Neuron (in vitro differentiated cells): ENCODE results near the gene TMOD1.

Experiments
- H2AFZ ChIP-seq: one replicate; pipeline ENCODE4 v1.6.1; 2013; ENCODE audit warnings: low read depth, mild to moderate bottlenecking, inconsistent platforms, low read length, moderate library complexity
- H3K27me3 ChIP-seq: one replicate; pipeline ENCODE4 v1.6.1; 2013; ENCODE audit warnings: low read length; ENCODE audit not compliant: insufficient read depth
- H3K36me3 ChIP-seq: one replicate; pipeline ENCODE4 v1.6.1; 2013; ENCODE audit warnings: low read length; ENCODE audit not compliant: insufficient read depth
- H3K4me1 ChIP-seq: one replicate; pipeline ENCODE4 v1.6.1; 2013; ENCODE audit warnings: low read length; ENCODE audit not compliant: insufficient read depth
- H3K4me3 ChIP-seq: 2 replicates; pipeline ENCODE4 v1.5.1; 2013; ENCODE audit warnings: mild to moderate bottlenecking, low read length, moderate library complexity
- H3K9me3 ChIP-seq: one replicate; pipeline ENCODE4 v1.6.1; 2013; ENCODE audit warnings: low read length

TMOD1 gene

DNA sequence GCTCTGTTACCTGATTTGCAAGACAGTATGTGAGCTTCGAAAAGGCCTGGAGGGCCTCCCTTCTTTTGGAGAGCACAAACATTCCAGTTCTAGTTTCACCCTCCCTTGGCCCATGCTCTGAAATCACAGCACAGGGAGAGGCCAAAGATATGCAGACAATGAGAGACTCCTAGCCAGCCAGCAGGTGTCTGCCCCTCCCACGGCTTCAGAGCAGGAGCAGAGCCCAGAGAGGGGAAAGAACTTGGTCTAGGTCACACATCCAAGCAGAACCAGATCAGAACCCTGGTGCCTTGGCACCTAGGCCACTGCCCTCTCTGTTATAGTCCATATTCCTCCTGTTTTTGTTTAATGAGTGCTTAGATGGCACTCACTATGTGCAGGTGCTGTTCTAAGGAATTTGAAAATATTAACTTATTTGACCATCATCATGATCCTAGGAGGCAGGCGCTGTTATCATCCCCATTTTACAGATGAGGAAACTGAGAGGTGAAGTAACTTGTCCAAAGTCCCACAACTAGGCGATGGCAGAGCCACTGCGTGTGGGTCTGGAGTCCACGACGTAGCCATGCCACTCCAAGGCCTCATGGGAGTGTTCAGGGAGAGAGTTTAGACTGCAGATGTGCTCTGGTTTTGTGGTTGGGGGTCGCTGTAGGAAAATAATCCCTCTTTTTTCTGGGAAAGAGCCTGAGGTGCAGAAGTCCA, 27.2 kb downstream of the TMOD1 start:
- no peak overlapping the region for H2AFZ ChIP-seq
- H3K9me3 ChIP-seq, result no peaks in the 10 kb centered on the region
- no peaks in the 10 kb centered on the region for H3K4me1 ChIP-seq
- H3K4me3 ChIP-seq, result no peak overlapping the region
- H3K27me3 ChIP-seq, result peaks cover 38% of the 10 kb centered on the region
- no peaks in the 10 kb centered on the region for H3K36me3 ChIP-seq

DNA sequence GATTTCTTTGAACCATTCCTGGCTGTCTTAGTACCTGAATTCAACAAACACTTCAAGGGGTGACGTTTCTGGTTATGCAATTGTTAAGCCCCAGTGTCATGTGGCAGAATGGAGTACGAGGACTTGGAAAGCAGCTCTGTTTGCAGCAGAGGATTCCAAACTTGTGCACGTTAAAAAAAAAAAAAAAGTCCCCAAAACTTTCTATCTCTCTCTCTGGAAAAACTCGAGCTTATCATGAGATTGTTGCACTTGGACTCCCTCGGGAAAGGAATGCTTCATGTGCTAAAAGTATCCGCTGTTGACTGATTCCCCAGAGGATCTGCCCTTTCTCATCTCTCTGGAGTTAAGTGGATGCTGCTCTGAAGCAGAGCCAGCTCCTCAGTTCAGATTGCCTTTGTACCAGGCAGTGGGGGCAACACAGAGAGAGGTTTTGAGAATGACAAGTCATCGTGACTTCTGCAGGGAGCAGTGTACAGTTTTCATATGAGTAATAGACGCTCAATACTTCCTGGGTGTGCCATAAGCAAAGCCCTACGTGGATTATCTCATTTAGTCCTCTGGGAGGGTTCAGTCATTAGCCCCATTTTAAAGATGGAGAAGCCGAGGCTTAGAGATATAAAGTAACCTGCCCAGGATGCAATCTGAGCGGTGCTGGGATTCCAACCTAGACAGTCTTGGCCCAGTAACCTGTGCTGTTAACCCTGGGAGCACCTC, 28.1 kb downstream of the TMOD1 start:
- no peaks in the 10 kb centered on the region for H3K36me3 ChIP-seq

DNA sequence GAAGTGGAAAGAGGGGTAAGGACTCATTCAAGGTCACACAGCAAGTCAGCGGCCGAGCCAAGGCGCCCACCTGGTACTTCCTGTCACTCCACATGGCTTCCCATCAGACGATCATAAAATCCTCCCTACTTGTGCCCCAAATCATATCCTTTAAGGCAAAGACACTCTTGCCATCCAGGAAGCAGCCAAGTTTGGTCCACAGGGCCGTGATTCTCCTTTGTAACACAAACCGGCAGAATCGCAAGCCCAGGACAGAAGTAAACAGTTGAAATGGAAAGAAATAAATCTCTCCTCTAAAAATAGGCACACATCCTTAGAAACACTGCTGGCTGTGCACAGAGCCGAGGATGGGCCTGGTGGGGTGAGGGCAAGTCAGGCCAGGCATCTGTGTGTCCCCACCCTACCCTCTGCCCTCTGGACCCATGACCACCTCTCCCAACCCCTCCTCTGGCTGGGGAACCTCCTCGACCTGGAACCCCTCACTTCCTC, 30.5 kb downstream of the TMOD1 start:
- Histone ChIP-seq H3K36me3 (no peaks in the 10 kb centered on the region), H3K4me1 (no peaks in the 10 kb centered on the region), H3K27me3 (peaks cover 18% of the 10 kb centered on the region), H2AFZ (no peak overlapping the region), H3K9me3 (no peaks in the 10 kb centered on the region), H3K4me3 (no peak overlapping the region)

More for the DNA sequence above, 28.1 kb downstream of the TMOD1 start:
- H3K27me3 ChIP-seq, result peaks cover 37% of the 10 kb centered on the region
- no peaks in the 10 kb centered on the region for H3K9me3 ChIP-seq
- H3K4me1 ChIP-seq, result no peaks in the 10 kb centered on the region
- no peak overlapping the region for H3K4me3 ChIP-seq
- H2AFZ ChIP-seq, result no peak overlapping the region

DNA sequence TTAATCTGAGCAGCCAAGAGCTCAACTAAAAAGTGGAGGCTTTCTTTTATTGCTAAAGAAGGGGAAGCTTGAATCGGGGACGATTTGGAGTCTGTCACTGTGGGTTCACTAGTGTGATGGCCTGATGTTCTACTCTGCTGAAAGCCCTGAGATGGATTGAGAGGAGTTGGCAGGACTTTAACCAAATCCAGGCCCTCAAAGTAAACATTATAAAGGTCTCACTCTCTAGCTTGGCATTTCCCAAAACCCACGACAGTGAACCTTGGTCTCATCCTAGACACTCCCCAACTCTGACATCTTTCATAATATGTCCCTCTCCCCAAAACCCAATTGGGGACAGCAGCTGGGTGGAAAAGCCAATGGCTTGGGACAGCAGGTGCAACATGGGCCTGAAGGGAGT, 32.7 kb downstream of the TMOD1 start:
- no peaks in the 10 kb centered on the region for H3K9me3 ChIP-seq
- H2AFZ ChIP-seq, result no peak overlapping the region
- no peaks in the 10 kb centered on the region for H3K36me3 ChIP-seq
- no peaks in the 10 kb centered on the region for H3K4me1 ChIP-seq
- H3K27me3 ChIP-seq, result peaks cover 9% of the 10 kb centered on the region
- H3K4me3 ChIP-seq, result no peak overlapping the region

DNA sequence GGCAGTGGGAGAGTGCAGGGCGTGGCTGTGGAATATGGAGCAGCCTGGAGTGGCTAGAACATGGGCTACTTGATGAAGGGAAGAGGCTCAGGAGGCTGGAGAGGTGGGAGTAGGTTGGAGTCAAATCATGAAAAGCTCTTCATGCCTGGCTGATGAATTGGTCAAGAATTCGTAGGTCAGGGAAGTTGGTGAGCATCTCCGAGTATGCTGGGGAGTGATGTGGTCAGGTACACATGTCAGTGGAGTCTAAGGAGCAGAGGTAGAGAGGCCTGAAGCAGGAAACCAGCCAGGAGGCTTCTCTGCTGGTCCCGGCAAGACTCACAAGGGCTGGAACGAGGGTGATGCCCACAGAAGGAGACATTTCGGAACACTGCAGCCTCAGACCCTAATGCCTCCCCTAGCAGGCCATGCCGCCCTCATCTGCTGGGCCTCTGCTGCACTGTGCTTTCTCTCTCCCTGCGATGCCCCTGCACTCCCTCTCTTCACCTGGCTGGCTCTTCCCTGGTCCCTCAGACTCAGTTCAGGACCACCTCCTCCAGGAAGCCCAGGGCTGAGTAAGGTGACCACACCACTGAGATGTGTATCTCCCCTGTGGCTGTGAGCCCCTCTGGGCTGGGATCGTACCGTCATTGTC, 33.6 kb downstream of the TMOD1 start:
- Histone ChIP-seq H3K4me1 (no peaks in the 10 kb centered on the region), H3K4me3 (no peak overlapping the region), H3K36me3 (no peaks in the 10 kb centered on the region), H3K9me3 (no peaks in the 10 kb centered on the region), H2AFZ (no peak overlapping the region), H3K27me3 (peaks cover 9% of the 10 kb centered on the region)

DNA sequence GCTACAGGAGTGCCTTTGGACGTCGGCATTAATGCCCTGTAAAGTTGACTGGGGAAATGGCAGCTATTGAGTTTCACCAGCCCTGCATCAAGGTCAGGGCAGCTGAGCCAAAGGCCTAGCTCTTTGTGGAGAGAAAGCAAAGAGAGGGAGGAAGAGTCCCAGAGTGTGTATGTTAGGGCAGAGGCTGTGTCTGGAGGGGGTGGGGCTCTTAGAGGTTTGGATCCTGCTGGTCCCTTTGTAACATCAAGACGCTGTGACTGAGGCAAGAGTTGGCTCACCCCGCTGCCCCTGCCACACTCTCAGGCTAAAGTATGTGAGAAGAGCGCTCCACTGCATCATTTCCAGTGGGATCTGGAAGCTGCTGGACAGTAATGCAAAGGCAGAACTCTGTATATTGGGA, 34.3 kb downstream of the TMOD1 start:
- H3K9me3 ChIP-seq, result no peaks in the 10 kb centered on the region
- H3K4me1 ChIP-seq, result no peaks in the 10 kb centered on the region
- no peak overlapping the region for H3K4me3 ChIP-seq
- peaks cover 9% of the 10 kb centered on the region for H3K27me3 ChIP-seq
- H3K36me3 ChIP-seq, result no peaks in the 10 kb centered on the region
- H2AFZ ChIP-seq, result no peak overlapping the region

DNA sequence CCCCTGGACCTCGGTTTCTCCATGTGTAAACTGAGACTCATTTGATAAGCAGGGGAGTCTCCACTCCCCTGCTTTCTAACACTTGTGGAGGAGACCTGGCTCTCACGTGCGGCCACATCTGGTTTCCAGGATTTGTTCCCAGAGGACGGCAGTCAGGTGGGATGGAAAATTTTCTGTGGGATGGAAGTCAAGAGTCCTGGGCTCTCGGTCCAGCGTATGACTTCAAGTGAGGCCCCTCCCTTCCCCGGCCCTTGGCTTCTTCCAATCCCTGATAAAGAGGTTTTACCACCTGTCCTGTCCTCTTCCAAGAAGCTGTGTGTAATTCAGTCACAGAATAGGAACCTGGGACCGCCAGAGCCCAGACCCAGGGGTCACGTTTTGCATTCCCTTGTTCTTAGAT, 35.0 kb downstream of the TMOD1 start:
- no peaks in the 10 kb centered on the region for H3K36me3 ChIP-seq
- no peaks in the 10 kb centered on the region for H3K4me1 ChIP-seq
- no peak overlapping the region for H3K4me3 ChIP-seq
- no peaks in the 10 kb centered on the region for H3K9me3 ChIP-seq
- H3K27me3 ChIP-seq, result peaks cover 9% of the 10 kb centered on the region
- H2AFZ ChIP-seq, result no peak overlapping the region

DNA sequence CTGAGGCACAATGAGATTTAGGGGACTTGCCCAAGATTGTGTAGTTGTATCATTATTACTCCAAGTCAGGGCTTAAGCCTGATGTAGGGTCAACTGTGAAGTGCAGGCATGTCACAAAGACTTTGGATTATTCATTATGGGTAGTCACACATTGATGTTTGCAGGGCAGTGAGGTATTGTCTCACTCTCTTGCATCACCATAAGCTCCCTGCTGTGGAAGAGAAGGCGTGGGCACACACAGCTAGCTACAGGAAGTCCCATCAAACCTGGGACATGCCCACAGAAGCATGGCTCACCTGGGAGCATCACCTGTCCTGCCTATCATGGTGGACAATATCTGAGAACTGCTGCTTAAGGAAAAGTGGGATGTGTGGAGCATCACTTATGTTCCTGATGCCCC, 42.1 kb downstream of the TMOD1 start:
- Histone ChIP-seq H3K4me3 (no peak overlapping the region), H3K9me3 (no peaks in the 10 kb centered on the region), H3K4me1 (no peaks in the 10 kb centered on the region), H2AFZ (no peak overlapping the region), H3K36me3 (no peaks in the 10 kb centered on the region), H3K27me3 (peaks cover 3% of the 10 kb centered on the region)

DNA sequence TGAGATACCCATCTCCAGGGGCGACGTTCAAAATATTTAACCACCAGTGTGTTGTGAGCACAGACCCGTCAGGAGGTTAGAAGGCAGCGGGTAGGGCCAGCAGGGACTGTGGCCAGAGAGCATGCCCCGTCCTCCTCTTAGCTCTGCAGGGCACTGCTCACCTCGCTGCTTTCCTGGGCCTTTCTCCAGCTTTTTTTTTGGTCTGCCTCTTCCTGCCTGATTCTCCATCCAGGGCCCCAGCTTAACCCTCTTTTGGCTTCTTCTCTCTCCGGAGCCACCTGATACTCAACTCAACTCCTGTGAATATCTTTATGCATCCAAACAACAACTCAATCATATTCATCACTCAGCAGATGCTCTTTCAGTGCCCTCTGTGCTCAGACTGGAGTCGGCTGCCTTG, 44.0 kb downstream of the TMOD1 start:
- Histone ChIP-seq H3K36me3 (no peaks in the 10 kb centered on the region), H3K27me3 (no peaks in the 10 kb centered on the region), H2AFZ (no peak overlapping the region), H3K9me3 (no peaks in the 10 kb centered on the region), H3K4me1 (no peaks in the 10 kb centered on the region), H3K4me3 (no peak overlapping the region)

DNA sequence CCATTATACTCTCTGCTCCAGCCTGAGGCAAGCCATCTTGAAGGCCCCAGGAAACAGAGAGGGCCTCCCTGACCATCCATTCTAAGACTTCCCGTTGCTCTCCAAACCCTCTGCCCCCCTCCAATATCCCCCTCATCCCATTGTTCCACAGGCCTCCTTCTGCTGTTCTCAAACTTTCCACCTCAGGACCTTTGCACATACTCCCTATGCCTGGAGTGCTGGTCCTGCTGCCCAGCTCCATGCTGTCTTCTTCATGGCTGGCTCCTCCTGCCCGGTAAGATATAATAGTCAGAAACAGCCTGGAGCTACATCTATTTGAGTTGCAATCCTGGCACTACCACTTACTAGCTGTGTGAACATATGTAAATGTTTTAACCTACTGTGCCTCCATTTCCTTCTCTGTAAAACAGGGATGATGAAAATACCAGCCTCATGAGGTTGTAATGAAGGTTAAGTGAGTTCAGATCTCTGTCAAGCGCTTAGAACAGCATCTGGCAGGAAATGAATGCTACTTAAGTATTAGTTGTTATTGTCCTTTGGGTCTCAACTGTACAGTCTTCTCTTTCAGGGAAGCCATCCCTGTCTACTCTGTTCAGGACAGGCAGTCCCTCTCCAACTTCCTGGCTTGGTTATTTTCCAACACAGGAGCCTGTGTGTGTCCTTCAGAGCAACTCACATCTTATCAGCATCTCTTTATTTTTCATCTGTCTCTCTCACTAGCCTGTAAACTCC, 45.8 kb downstream of the TMOD1 start:
- Histone ChIP-seq H3K36me3 (no peaks in the 10 kb centered on the region), H3K4me1 (no peaks in the 10 kb centered on the region), H2AFZ (no peak overlapping the region), H3K4me3 (no peak overlapping the region), H3K9me3 (no peaks in the 10 kb centered on the region), H3K27me3 (no peaks in the 10 kb centered on the region)

DNA sequence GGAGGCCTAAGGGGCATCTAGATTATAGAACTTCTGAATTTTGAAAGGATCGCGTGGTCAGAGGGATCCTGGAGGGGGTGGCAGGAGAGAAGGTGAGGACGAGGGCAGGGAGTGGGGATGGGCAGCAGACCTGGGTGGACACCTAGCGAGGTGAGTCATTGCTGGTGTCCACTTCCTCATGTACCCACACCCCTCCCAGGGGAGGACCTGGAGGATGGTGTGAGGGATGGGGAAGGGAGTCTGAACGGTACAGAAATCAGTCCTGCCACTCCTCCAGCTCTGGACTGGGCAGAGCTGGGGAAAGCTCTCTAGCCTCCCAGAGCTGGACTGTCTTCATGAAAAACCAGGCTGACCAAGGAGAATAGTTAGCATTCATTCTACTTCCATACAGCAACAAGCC, 46.9 kb downstream of the TMOD1 start:
- Histone ChIP-seq H3K4me3 (no peak overlapping the region), H3K36me3 (no peaks in the 10 kb centered on the region), H3K4me1 (no peaks in the 10 kb centered on the region), H2AFZ (no peak overlapping the region), H3K27me3 (peaks cover 4% of the 10 kb centered on the region), H3K9me3 (no peaks in the 10 kb centered on the region)

DNA sequence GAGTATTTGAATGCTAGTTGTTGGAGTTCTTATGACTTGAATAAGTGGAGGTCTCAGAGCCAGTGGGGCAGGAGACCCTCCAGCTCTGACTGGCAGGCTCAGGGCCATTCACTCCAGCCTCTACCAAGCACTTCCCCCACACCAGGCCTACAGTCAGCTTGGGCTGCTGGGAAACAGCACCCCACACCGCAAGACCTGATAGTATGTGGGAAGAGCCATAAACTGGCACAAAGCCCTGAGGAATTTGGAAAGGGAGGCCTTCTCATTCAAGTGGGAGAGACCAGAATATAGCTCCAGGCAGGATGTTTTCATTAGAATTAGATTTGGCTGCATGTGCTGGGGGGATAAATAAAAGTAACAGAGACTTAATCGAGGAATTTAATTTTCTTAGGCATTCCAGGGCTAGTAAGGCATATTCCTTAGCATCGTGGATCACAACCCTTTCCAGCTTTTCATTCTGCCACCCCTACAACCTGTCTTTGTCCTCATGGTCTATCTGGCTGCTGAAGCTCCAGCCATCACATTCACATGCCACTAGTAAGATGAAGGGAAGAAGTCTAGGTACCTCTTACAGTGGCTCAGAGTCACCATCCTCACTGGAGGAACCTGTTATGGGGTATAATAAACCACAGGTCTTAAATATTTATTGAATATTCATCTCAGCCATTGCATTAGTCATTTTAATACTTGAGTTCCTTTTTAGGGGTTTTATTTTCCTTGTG, 47.5 kb downstream of the TMOD1 start:
- Histone ChIP-seq H3K9me3 (no peaks in the 10 kb centered on the region), H3K27me3 (peaks cover 4% of the 10 kb centered on the region), H3K36me3 (no peaks in the 10 kb centered on the region), H3K4me3 (no peak overlapping the region), H2AFZ (no peak overlapping the region), H3K4me1 (no peaks in the 10 kb centered on the region)
